Posterior cingulate gyrus (tissue), 11 donors: Measurements from ENCODE around the gene TRIM49.
"Not testable (repeated sequence)": the region's sequence is repeated elsewhere in the genome, so short reads cannot be mapped to it uniquely, and the experiment has no call there.

Experiments
- DNase-seq, 10 donors: peaks; one replicate each; pipeline versions ENCODE4 v3.0.0 to v3.0.0-alpha.2; 2020 to 2021; ENCODE audit warnings: mixed read lengths in 3 of 10
- intact Hi-C: fragments of 100-400 bp; cut with DNase I; formaldehyde crosslinking; loops from one replicate; pipeline ENCODE4 v1.15.1; 2023

The TRIM49 gene

GRCh38 chr11:89808475-89808874 is at the start of gene TRIM49:
TRIM49 (minus strand) TSS chr11:89808575; CDS start chr11:89804469, 4,106 bp downstream.
- DNase-seq, intact Hi-C loops: not testable (repeated sequence)

- intact Hi-C loops, DNase-seq: not testable (repeated sequence)
Observed at GRCh38 chr11:89826694-89827093, 18.3 kb upstream of the TRIM49 start.

GRCh38 chr11:89820008-89820407 is 11.6 kb upstream of the TRIM49 start:
- intact Hi-C loops: not testable (repeated sequence)
- peak in 1 of 10 donors; percentile 59 for DNase-seq

GRCh38 chr11:89813535-89813934 is 5.2 kb upstream of the TRIM49 start:
- intact Hi-C loops: not testable (repeated sequence)
- peak in 2 of 10 donors; percentile 15 to 72 for DNase-seq

GRCh38 chr11:89787506-89788063 is 20.8 kb downstream of the TRIM49 start:
- peak in 1 of 10 donors; percentile 49 for DNase-seq

GRCh38 chr11:89785726-89786125 is 22.6 kb downstream of the TRIM49 start:
- intact Hi-C loops, DNase-seq: not testable (repeated sequence)

More at GRCh38 chr11:89787506-89788063, 20.8 kb downstream of the TRIM49 start:
- intact Hi-C loops: not testable (repeated sequence)

- DNase-seq, intact Hi-C loops: not testable (repeated sequence)
Observed at GRCh38 chr11:89750822-89751221, 57.6 kb downstream of the TRIM49 start.
